ENCODE data around the gene DSG2.
"Not testable (repeated sequence)": the region's sequence is repeated elsewhere in the genome, so short reads cannot be mapped to it uniquely, and the experiment has no call there.

DSG2 gene

GRCh38 chr18:31490833-31491232 is 7.1 kb upstream of the DSG2 start:
- H3K4me3 Mint-ChIP-seq = no peak overlapping the region
- peaks cover 8 to 11% of the 10 kb centered on the region in 2 donors for H3K27me3 Mint-ChIP-seq
- DNase-seq = no peak
- no peaks in the 10 kb centered on the region for H3K4me1 Mint-ChIP-seq (ENCODE audit: low read depth in 2 of 2)
- H3K9me3 Mint-ChIP-seq = peaks cover 0 to 1% of the 10 kb centered on the region in 2 donors
- no peak for ATAC-seq (replicated peaks)
- no peaks in the 10 kb centered on the region for H3K36me3 Mint-ChIP-seq (ENCODE audit: insufficient read depth)
- no peak overlapping the region for H3K27ac Mint-ChIP-seq

- peaks cover 0 to 1% of the 10 kb centered on the region in 2 donors for H3K9me3 Mint-ChIP-seq
- DNase-seq (no peak), ATAC-seq (replicated peaks) (no peak)
- H3K27ac Mint-ChIP-seq = no peak overlapping the region
- no peaks in the 10 kb centered on the region for H3K36me3 Mint-ChIP-seq (ENCODE audit: insufficient read depth)
- H3K4me1 Mint-ChIP-seq (ENCODE audit: low read depth in 2 of 2) = no peaks in the 10 kb centered on the region
- H3K27me3 Mint-ChIP-seq = peaks cover 16 to 17% of the 10 kb centered on the region in 2 donors
- H3K4me3 Mint-ChIP-seq = no peak overlapping the region
Measured at GRCh38 chr18:31491586-31491985, 6.4 kb upstream of the DSG2 start.

- H3K27ac Mint-ChIP-seq = no peak overlapping the region
- no peaks in the 10 kb centered on the region for H3K4me1 Mint-ChIP-seq (ENCODE audit: low read depth in 2 of 2)
- H3K4me3 Mint-ChIP-seq = no peak overlapping the region
- no peak for DNase-seq
- no peaks in the 10 kb centered on the region for H3K36me3 Mint-ChIP-seq (ENCODE audit: insufficient read depth)
- peaks cover 25 to 26% of the 10 kb centered on the region in 2 donors for H3K27me3 Mint-ChIP-seq
- no peak for ATAC-seq (replicated peaks)
- H3K9me3 Mint-ChIP-seq = peaks cover 0 to 1% of the 10 kb centered on the region in 2 donors
Measured at GRCh38 chr18:31492671-31493070, 5.3 kb upstream of the DSG2 start.

DNA sequence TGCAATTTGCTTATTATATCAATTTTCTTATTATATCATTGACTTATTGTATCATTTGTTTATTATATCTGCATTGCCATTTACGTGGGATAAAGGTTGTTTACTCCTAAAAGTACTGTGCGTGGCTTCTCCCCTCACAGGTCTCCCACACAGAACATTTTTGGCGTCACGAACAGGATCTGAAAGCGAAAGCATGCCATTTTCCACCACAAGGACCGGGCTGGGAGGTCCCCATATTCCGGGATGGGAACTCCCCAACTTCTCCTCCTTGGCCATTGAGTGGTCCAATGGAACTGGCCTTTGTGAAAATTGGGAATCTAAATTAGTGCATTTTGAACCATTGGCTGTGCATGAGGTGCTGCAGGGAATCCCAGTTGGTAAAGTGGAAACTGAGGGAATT is 4.8 kb upstream of the DSG2 start:
- DNase-seq = no peak
- H3K36me3 Mint-ChIP-seq (ENCODE audit: insufficient read depth) = no peaks in the 10 kb centered on the region
- no peaks in the 10 kb centered on the region for H3K4me1 Mint-ChIP-seq (ENCODE audit: low read depth in 2 of 2)
- H3K27ac Mint-ChIP-seq = no peak overlapping the region
- ATAC-seq (replicated peaks) = no peak
- H3K9me3 Mint-ChIP-seq = peaks cover 0 to 1% of the 10 kb centered on the region in 2 donors
- no peak overlapping the region for H3K4me3 Mint-ChIP-seq
- H3K27me3 Mint-ChIP-seq = peaks cover 26 to 27% of the 10 kb centered on the region in 2 donors

- DNase-seq (no peak), ATAC-seq (replicated peaks) (no peak)
- H3K4me3 Mint-ChIP-seq = no peak overlapping the region
- H3K36me3 Mint-ChIP-seq (ENCODE audit: insufficient read depth) = no peaks in the 10 kb centered on the region
- H3K27ac Mint-ChIP-seq = no peak overlapping the region
- peaks cover 0 to 1% of the 10 kb centered on the region in 2 donors for H3K9me3 Mint-ChIP-seq
- peaks cover 33 to 34% of the 10 kb centered on the region in 2 donors for H3K27me3 Mint-ChIP-seq
- no peaks in the 10 kb centered on the region for H3K4me1 Mint-ChIP-seq (ENCODE audit: low read depth in 2 of 2)
Measured at GRCh38 chr18:31493941-31494340, 4.0 kb upstream of the DSG2 start.

GRCh38 chr18:31494705-31495244 is 3.2 kb upstream of the DSG2 start:
- H3K27ac Mint-ChIP-seq; H3K4me1 Mint-ChIP-seq (ENCODE audit: low read depth in 2 of 2); H3K36me3 Mint-ChIP-seq (ENCODE audit: insufficient read depth); H3K9me3 Mint-ChIP-seq; ATAC-seq (replicated peaks); H3K4me3 Mint-ChIP-seq; DNase-seq: not testable (repeated sequence)
- peaks cover 39% of the 10 kb centered on the region in 2 donors for H3K27me3 Mint-ChIP-seq

DNA sequence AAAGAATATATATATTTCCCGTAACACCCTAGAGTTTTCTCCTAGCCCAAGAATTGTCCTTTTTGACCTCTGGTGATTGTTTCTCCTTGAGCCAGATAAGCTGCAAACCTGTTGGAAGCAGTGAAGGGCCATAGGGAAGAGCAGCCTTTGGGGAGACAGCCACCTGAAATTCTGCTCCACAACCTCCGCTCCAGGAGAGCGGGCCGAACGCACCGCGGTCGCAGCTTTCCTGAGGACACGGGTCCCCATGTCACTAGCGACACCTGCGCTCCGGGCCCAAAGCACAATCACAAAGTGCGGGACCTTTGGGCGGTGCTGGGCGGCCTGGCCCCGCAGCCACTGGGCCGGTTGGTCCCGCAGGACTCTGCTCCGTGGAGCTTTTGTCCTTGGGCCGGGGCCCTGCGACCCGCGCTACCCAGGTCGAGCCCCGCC is 557 bp upstream of the DSG2 start:
- Mint-ChIP-seq H3K27me3 (peaks cover 45 to 48% of the 10 kb centered on the region in 2 donors), H3K4me1 (ENCODE audit: low read depth in 2 of 2) (no peaks in the 10 kb centered on the region), H3K4me3 (no peak overlapping the region), H3K9me3 (no peaks in the 10 kb centered on the region), H3K36me3 (ENCODE audit: insufficient read depth) (no peaks in the 10 kb centered on the region), H3K27ac (no peak overlapping the region)
- ATAC-seq (replicated peaks) (no peak), DNase-seq (no peak)

GRCh38 chr18:31498574-31499524 is 872 bp downstream of the DSG2 start:
- DNase-seq = no peak
- Mint-ChIP-seq H3K36me3 (ENCODE audit: insufficient read depth) (no peaks in the 10 kb centered on the region), H3K27ac (no peak overlapping the region), H3K27me3 (peaks cover 45 to 48% of the 10 kb centered on the region in 2 donors), H3K4me3 (peak overlapping the region; percentile 38 to 39), H3K4me1 (ENCODE audit: low read depth in 2 of 2) (no peaks in the 10 kb centered on the region), H3K9me3 (no peaks in the 10 kb centered on the region)
- ATAC-seq (replicated peaks) = no peak

DNA sequence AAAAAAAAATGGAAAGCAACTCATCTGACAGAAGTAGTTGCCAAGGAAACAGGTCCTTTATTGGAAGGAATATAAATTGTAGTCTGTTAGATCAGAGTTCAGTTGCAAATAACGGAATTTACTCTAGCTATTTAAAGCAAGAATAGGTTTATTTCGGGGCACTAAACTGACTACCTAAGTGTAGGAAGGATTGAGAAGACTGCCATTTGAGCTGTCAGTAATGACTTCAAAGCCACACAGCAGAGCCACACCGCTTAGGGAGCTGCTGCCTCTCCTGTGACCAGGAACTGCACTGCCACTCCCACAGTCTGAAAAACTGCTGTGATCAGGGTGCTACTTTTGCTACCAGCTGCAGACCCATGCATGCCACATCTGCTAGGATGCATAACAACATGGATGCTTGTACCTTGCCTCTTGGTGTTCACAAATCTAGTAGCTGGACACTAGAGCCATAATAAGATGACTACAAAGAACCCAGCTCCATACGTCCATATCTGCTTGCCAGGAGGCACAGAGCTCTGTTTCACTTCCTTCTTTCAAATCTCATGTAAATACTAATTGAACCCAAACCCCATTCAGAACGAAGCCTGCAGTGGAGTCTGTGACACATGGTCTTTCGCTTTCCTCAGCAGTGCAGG is 2.2 kb downstream of the DSG2 start:
- no peak overlapping the region for H3K4me3 Mint-ChIP-seq
- DNase-seq (no peak), ATAC-seq (replicated peaks) (no peak)
- no peak overlapping the region for H3K27ac Mint-ChIP-seq
- no peaks in the 10 kb centered on the region for H3K36me3 Mint-ChIP-seq (ENCODE audit: insufficient read depth)
- H3K4me1 Mint-ChIP-seq (ENCODE audit: low read depth in 2 of 2) = no peaks in the 10 kb centered on the region
- no peaks in the 10 kb centered on the region for H3K9me3 Mint-ChIP-seq
- peaks cover 39 to 40% of the 10 kb centered on the region in 2 donors for H3K27me3 Mint-ChIP-seq

DNA sequence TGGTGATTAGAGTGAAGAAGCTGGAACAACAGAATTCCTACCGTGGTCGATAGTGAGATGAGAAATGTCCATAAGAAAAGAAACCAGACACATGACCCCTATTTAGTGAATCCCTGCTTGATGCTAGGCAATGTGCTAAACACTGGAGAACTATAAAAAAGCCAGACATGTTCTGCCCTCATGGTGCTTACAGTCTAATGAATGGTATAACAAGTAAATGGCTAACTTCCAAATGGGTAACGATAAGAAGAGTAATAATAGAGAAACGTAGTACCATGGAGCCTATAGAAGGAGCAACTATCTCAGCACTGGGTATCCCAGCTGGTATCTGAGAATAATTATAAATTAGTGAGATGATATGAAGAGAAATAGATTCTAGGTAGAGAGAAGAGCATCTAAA is 5.0 kb downstream of the DSG2 start:
- H3K27ac Mint-ChIP-seq = no peak overlapping the region
- H3K9me3 Mint-ChIP-seq = no peaks in the 10 kb centered on the region
- H3K4me1 Mint-ChIP-seq (ENCODE audit: low read depth in 2 of 2) = no peaks in the 10 kb centered on the region
- no peaks in the 10 kb centered on the region for H3K36me3 Mint-ChIP-seq (ENCODE audit: insufficient read depth)
- no peak overlapping the region for H3K4me3 Mint-ChIP-seq
- ATAC-seq (replicated peaks) (no peak), DNase-seq (no peak)
- H3K27me3 Mint-ChIP-seq = peaks cover 19 to 21% of the 10 kb centered on the region in 2 donors

DNA sequence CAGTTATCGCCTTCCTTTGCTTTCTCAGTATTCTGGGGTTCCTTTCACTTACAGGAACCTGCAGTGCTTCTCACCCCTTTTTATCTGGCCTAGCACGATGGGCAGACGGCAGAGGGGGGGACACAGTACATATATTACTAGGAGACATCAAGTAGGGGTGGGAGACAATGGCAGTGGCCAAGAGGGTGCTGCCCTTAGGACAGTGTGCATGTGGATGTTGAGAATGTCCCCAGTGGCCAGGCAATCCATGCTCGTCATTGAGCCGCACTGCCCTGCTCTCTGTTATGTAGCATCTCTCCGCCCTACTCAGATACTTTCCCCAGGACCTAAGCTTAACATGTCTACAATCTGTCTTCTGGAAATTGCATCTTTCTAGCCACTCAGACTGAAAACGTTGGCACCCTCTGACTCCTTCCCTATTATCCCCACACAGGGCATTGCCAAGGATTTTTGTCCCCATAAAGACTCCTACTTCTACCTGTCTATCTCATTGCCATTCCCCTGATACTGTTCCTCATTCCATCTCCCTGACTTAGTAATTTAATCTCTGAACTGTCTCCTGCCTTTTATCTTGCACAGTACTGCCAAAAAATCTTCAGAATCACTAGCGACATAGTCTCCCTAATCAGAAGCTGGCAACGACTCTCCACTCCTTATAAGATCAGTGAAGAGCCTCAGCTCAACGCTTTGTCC is 6.6 kb downstream of the DSG2 start:
- no peak overlapping the region for H3K4me3 Mint-ChIP-seq
- H3K27ac Mint-ChIP-seq = no peak overlapping the region
- no peaks in the 10 kb centered on the region for H3K36me3 Mint-ChIP-seq (ENCODE audit: insufficient read depth)
- DNase-seq (no peak), ATAC-seq (replicated peaks) (no peak)
- peaks cover 6 to 9% of the 10 kb centered on the region in 2 donors for H3K27me3 Mint-ChIP-seq
- H3K9me3 Mint-ChIP-seq = peaks cover 0 to 1% of the 10 kb centered on the region in 2 donors
- no peaks in the 10 kb centered on the region for H3K4me1 Mint-ChIP-seq (ENCODE audit: low read depth in 2 of 2)

DNA sequence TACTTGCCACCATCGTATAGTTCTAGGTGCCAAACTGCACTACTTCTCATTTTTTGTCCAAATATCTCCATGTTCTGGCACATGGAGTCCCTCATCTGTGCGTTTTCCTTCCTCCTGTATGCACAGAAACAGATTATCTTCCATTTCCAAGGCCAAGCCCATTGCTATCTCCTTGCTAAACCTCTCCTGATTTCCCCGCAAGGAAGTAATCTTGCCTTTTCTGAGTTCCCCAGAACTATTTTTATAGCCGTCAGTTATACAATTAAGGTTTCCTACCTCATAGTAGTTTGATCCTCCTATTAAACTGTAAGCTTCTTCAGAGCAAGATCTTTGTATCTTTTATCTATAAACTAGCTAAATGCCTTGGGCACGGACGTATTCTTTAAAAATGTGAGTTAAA is 7.2 kb downstream of the DSG2 start:
- Mint-ChIP-seq H3K9me3 (peaks cover 0 to 1% of the 10 kb centered on the region in 2 donors), H3K27ac (no peak overlapping the region), H3K4me3 (no peak overlapping the region), H3K27me3 (peaks cover 6 to 9% of the 10 kb centered on the region in 2 donors), H3K36me3 (ENCODE audit: insufficient read depth) (no peaks in the 10 kb centered on the region), H3K4me1 (ENCODE audit: low read depth in 2 of 2) (no peaks in the 10 kb centered on the region)
- DNase-seq (no peak), ATAC-seq (replicated peaks) (no peak)

- H3K4me3 Mint-ChIP-seq = no peak overlapping the region
- no peaks in the 10 kb centered on the region for H3K36me3 Mint-ChIP-seq (ENCODE audit: insufficient read depth)
- ATAC-seq (replicated peaks) (no peak), DNase-seq (no peak)
- H3K4me1 Mint-ChIP-seq (ENCODE audit: low read depth in 2 of 2) = no peaks in the 10 kb centered on the region
- H3K9me3 Mint-ChIP-seq = peaks cover 0 to 1% of the 10 kb centered on the region in 2 donors
- H3K27ac Mint-ChIP-seq = no peak overlapping the region
- H3K27me3 Mint-ChIP-seq = peaks cover 6 to 8% of the 10 kb centered on the region in 2 donors
Measured at GRCh38 chr18:31506024-31506742, 8.2 kb downstream of the DSG2 start.
